ENCODE measurements around the gene SERPINB4. TPM values are rescaled to one million over a fixed set of nuclear protein-coding genes. Genes with fewer than 3 reads are reported as not detected.

Gene SERPINB4
- total and polyA plus RNA-seq, 2 experiments from 2014 or later, result 1.2 to 1.5 TPM

DNA sequence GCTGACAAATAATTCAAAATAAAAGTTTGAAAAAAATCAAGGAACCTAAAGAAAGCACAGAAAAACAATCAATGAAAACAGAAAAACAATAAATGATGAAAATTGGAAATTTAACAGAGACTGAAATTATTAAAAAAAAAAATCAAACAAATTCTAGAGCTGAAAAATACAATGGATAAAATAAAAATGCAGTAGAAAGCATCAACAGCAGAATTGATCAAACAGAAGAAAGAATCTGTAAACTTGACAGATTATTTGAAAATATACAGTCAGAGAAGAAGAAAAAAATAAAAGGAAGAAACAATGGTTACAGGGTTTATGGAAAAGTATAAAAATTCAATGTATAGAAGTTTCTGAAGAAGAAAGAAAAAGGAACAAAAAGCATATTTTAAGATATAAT, 16.2 kb downstream of the SERPINB4 start (continued):
- TF ChIP-seq, protein P1, sequence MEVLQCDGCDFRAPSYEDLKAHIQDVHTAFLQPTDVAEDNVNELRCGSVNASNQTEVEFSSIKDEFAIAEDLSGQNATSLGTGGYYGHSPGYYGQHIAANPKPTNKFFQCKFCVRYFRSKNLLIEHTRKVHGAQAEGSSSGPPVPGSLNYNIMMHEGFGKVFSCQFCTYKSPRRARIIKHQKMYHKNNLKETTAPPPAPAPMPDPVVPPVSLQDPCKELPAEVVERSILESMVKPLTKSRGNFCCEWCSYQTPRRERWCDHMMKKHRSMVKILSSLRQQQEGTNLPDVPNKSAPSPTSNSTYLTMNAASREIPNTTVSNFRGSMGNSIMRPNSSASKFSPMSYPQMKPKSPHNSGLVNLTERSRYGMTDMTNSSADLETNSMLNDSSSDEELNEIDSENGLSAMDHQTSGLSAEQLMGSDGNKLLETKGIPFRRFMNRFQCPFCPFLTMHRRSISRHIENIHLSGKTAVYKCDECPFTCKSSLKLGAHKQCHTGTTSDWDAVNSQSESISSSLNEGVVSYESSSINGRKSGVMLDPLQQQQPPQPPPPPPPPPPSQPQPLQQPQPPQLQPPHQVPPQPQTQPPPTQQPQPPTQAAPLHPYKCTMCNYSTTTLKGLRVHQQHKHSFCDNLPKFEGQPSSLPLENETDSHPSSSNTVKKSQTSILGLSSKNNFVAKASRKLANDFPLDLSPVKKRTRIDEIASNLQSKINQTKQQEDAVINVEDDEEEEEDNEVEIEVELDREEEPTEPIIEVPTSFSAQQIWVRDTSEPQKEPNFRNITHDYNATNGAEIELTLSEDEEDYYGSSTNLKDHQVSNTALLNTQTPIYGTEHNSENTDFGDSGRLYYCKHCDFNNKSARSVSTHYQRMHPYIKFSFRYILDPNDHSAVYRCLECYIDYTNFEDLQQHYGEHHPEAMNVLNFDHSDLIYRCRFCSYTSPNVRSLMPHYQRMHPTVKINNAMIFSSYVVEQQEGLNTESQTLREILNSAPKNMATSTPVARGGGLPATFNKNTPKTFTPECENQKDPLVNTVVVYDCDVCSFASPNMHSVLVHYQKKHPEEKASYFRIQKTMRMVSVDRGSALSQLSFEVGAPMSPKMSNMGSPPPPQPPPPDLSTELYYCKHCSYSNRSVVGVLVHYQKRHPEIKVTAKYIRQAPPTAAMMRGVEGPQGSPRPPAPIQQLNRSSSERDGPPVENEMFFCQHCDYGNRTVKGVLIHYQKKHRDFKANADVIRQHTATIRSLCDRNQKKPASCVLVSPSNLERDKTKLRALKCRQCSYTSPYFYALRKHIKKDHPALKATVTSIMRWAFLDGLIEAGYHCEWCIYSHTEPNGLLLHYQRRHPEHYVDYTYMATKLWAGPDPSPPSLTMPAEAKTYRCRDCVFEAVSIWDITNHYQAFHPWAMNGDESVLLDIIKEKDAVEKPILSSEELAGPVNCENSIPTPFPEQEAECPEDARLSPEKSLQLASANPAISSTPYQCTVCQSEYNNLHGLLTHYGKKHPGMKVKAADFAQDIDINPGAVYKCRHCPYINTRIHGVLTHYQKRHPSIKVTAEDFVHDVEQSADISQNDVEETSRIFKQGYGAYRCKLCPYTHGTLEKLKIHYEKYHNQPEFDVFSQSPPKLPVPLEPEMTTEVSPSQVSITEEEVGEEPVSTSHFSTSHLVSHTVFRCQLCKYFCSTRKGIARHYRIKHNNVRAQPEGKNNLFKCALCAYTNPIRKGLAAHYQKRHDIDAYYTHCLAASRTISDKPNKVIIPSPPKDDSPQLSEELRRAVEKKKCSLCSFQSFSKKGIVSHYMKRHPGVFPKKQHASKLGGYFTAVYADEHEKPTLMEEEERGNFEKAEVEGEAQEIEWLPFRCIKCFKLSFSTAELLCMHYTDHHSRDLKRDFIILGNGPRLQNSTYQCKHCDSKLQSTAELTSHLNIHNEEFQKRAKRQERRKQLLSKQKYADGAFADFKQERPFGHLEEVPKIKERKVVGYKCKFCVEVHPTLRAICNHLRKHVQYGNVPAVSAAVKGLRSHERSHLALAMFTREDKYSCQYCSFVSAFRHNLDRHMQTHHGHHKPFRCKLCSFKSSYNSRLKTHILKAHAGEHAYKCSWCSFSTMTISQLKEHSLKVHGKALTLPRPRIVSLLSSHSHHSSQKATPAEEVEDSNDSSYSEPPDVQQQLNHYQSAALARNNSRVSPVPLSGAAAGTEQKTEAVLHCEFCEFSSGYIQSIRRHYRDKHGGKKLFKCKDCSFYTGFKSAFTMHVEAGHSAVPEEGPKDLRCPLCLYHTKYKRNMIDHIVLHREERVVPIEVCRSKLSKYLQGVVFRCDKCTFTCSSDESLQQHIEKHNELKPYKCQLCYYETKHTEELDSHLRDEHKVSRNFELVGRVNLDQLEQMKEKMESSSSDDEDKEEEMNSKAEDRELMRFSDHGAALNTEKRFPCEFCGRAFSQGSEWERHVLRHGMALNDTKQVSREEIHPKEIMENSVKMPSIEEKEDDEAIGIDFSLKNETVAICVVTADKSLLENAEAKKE (CRISPR knock-in tag; IDR thresholded peaks at IDR 0.05), result no peak
- TF ChIP-seq ZNF331 (CRISPR knock-in tag; IDR thresholded peaks at IDR 0.05; ENCODE audit: low read depth), result no peak
- no peak for TF ChIP-seq ZNF114 (CRISPR knock-in tag; IDR thresholded peaks at IDR 0.05)
- TF ChIP-seq, protein P2, sequence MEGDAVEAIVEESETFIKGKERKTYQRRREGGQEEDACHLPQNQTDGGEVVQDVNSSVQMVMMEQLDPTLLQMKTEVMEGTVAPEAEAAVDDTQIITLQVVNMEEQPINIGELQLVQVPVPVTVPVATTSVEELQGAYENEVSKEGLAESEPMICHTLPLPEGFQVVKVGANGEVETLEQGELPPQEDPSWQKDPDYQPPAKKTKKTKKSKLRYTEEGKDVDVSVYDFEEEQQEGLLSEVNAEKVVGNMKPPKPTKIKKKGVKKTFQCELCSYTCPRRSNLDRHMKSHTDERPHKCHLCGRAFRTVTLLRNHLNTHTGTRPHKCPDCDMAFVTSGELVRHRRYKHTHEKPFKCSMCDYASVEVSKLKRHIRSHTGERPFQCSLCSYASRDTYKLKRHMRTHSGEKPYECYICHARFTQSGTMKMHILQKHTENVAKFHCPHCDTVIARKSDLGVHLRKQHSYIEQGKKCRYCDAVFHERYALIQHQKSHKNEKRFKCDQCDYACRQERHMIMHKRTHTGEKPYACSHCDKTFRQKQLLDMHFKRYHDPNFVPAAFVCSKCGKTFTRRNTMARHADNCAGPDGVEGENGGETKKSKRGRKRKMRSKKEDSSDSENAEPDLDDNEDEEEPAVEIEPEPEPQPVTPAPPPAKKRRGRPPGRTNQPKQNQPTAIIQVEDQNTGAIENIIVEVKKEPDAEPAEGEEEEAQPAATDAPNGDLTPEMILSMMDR (conservative IDR thresholded peaks at IDR 0.05; ENCODE audit: low read depth in 2 of 2), result no peak

DNA sequence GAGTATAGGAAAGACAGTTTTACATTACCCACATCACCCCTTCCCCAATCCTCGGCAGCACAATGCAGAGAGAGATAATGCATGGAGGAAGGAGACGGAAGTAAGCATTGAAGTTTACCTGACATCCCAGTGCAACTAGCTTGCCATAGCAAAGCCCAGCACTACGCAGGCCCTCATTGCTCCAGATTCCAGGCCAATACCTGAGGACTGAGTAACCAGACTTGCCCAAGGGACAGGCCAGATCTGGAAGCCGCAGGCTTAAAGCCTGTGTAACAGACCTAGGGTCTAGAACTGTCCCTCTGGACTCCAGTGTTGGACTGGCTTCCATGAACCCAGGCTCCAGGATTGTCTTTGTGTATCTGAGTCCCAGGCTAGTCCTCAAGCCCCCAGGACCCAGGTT, 17.6 kb downstream of the SERPINB4 start:
- H3K27ac Mint-ChIP-seq, result no peak overlapping the region
- Histone ChIP-seq H3K79me2 (replicated peaks; ENCODE audit: insufficient read depth) (no peaks in the 10 kb centered on the region), H3K27ac (ENCODE audit: low read depth) (no peak overlapping the region), H3K27me3 (ENCODE audit: insufficient read depth) (no peaks in the 10 kb centered on the region), H3F3A (replicated peaks; ENCODE audit: low read depth) (no peaks in the 10 kb centered on the region), H2AFZ (no peak overlapping the region), H3K4me3 (no peak overlapping the region), H3K4me1 (ENCODE audit: insufficient read depth) (no peaks in the 10 kb centered on the region), H3K9me2 (ENCODE audit: insufficient read depth) (peaks cover 8% of the 10 kb centered on the region; the same call in 1 of the 2 replicates), H4K20me1 (replicated peaks; ENCODE audit: insufficient read depth) (no peaks in the 10 kb centered on the region), H3K4me2 (no peak overlapping the region), H3K36me3 (ENCODE audit: insufficient read depth) (no peaks in the 10 kb centered on the region; the same call in 1 of the 2 replicates)
- H3K27me3 Mint-ChIP-seq (ENCODE audit: insufficient read depth, low read depth, poor library complexity), result peaks cover 2% of the 10 kb centered on the region
- DNase-seq (ENCODE audit: low spot score) (no peak), ATAC-seq (no peak)
- peaks cover 35% of the 10 kb centered on the region for H3K36me3 Mint-ChIP-seq (ENCODE audit: low read depth)
- H3K4me1 Mint-ChIP-seq, result no peaks in the 10 kb centered on the region
- H3K9me3 Mint-ChIP-seq, result peaks cover 64% of the 10 kb centered on the region
- H3K4me3 Mint-ChIP-seq, result no peak overlapping the region
- TF ChIP-seq, protein P1 (CRISPR knock-in tag; IDR thresholded peaks at IDR 0.05), result no peak
- TF ChIP-seq STAT1 (IDR thresholded peaks at IDR 0.05; ENCODE audit: unreplicated experiment), result no peak
- no peak for TF ChIP-seq JUNB (IDR thresholded peaks at IDR 0.05; ENCODE audit: unreplicated experiment)
- TF ChIP-seq, protein P3, sequence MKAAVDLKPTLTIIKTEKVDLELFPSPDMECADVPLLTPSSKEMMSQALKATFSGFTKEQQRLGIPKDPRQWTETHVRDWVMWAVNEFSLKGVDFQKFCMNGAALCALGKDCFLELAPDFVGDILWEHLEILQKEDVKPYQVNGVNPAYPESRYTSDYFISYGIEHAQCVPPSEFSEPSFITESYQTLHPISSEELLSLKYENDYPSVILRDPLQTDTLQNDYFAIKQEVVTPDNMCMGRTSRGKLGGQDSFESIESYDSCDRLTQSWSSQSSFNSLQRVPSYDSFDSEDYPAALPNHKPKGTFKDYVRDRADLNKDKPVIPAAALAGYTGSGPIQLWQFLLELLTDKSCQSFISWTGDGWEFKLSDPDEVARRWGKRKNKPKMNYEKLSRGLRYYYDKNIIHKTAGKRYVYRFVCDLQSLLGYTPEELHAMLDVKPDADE (IDR thresholded peaks at IDR 0.05), result no peak

Measured in GM23338 (cell line).